Liver (tissue), 3 donors: ENCODE results near the gene PROSER3.

ENCODE experiments used
- ATF3 ChIP-seq: IDR thresholded peaks from 2 replicates; pipeline ENCODE4 v1.6.1; 2016; ENCODE audit warnings: antibody characterized with exemption
- CTCF ChIP-seq: fragments of 150-350 bp; IDR thresholded peaks from 2 replicates; pipeline ENCODE4 v1.5.1; 2017; ENCODE audit warnings: improper control_type of control experiment, low read depth, low read length; ENCODE audit not compliant: missing input control
- EGR1 ChIP-seq, 2 donors: IDR thresholded peaks; 2 replicates each; pipeline ENCODE4 v1.6.1; 2016 to 2018; ENCODE audit warnings: antibody characterized with exemption in 2 of 2, low read depth in 2 of 2
- FOXA2 ChIP-seq: IDR thresholded peaks from 2 replicates; pipeline ENCODE4 v1.6.1; 2016; ENCODE audit warnings: antibody characterized with exemption
- JUND ChIP-seq, 2 donors: IDR thresholded peaks; 2 replicates each; pipeline ENCODE4 v1.6.1; 2016; ENCODE audit warnings: antibody characterized with exemption in 2 of 2
- REST ChIP-seq: IDR thresholded peaks from 2 replicates; pipeline ENCODE4 v1.6.1; 2016; ENCODE audit warnings: antibody characterized with exemption, mild to moderate bottlenecking
- YY1 ChIP-seq: IDR thresholded peaks from 2 replicates; pipeline ENCODE4 v1.6.1; 2016; ENCODE audit warnings: antibody characterized with exemption, mild to moderate bottlenecking
- donor health status: healthy.
- donor health status: healthy.

- no peak for TF ChIP-seq CTCF
- no peak for TF ChIP-seq REST
- TF ChIP-seq YY1 = no peak
- no peak for TF ChIP-seq ATF3
- no peak for TF ChIP-seq EGR1 (IDR thresholded peaks at IDR 0.05; ENCODE audit: low read depth in 2 of 2)
- TF ChIP-seq FOXA2 = no peak
- TF ChIP-seq JUND (IDR thresholded peaks at IDR 0.05) = no peak
Measured at GRCh38 chr19:35734273-35734672, 23.7 kb upstream of the PROSER3 start.
